H1 (cell line): Measurements from ENCODE around the gene MARCHF2. TPM values are rescaled to one million over a fixed set of nuclear protein-coding genes. Genes with fewer than 3 reads are reported as not detected.

ENCODE experiments used
- GABPA ChIP-seq: IDR thresholded peaks from 2 replicates; pipeline ENCODE4 v1.6.1; 2011; ENCODE audit warnings: mild to moderate bottlenecking, low read length, moderate library complexity, borderline replicate concordance; ENCODE audit not compliant: insufficient read depth
- RAD21 ChIP-seq, 2 experiments: IDR thresholded peaks in 1 of 2; conservative IDR thresholded peaks in 1 of 2; 2 replicates each; pipeline ENCODE4 v1.6.1; 2011; ENCODE audit warnings: low read depth in 2 of 2, low read length in 2 of 2, improper control_type of control experiment in 1 of 2, inconsistent platforms in 1 of 2, mild to moderate bottlenecking in 1 of 2, moderate library complexity in 1 of 2
- RXRA ChIP-seq: IDR thresholded peaks from 2 replicates; pipeline ENCODE4 v1.6.1; 2011; ENCODE audit warnings: low read depth, mild to moderate bottlenecking, low read length, moderate library complexity; ENCODE audit not compliant: insufficient read depth
- SUZ12 ChIP-seq: fragments of 200-600 bp; sonication (generic); IDR thresholded peaks from 2 replicates; pipeline ENCODE4 v1.6.1; 2012; ENCODE audit warnings: mild to moderate bottlenecking, inconsistent platforms, low read length, moderate library complexity, mixed read lengths
- polyA plus RNA-seq, 7 experiments: library from polyadenylated mRNA; depleted of rRNA in 3 of 7; stranded (reverse) in 5 of 7; unstranded in 2 of 7; fragments of >200 nt in 5 of 7; fragments of 200-250 nt in 2 of 7; gene quantifications; 1 replicate in 5 of 7; 2 replicates in 1 of 7; 4 replicates in 1 of 7; pipeline versions ENCODE4 v1.2.1 to v1.2.3, GENCODE V29; 2011 to 2013; ENCODE audit warnings: missing spikeins in 2 of 7, mixed read lengths in 2 of 7
- total RNA-seq: library from RNA; stranded (reverse); fragmentation: NEBNext Ultra II Directional; extraction: Animal tissue kit (Norgen Biotek cat#: 25700); gene quantifications from 2 replicates; pipeline ENCODE4 v1.2.1, GENCODE V29; 2021

Gene MARCHF2
- total and polyA plus RNA-seq, 2 of the 8 experiments (the other 6 are each of a cell fraction or from before 2014, with no cell fraction given): 18.5 to 46.2 TPM

DNA sequence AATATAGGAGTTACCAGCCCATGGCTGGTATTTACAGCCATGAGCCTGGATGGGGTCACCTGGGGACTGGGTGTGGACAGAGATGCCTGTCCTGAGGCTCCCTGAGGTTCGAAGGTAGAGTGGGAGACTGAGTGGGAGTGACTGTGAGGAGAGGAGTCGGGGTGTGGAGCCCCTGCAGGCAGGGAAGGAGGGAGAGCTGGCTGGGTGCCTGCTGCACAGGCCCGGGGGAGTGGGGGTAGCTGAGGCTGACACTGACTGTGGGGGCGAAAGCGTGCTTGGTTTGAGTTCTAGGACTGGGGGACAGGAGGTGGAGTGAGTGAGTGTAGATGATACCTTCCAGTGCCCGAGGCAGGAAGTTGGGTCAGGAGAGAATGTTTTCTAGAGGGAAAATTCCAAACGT lies 15.8 kb upstream of the MARCHF2 start (continued):
- TF ChIP-seq RAD21 (IDR thresholded peaks at IDR 0.05 in 1 of 2, conservative IDR thresholded peaks at IDR 0.05 in 1 of 2; ENCODE audit: low read depth in 2 of 2, low read length in 2 of 2): no peak
- no peak for TF ChIP-seq RXRA
- TF ChIP-seq GABPA: no peak
- no peak for TF ChIP-seq SUZ12
- TF ChIP-seq, all 59 proteins: peak for 0
